SKM-1 treated with dmso at 0.1 percent for 144 hours (cell line): ENCODE data around the gene WDR77.

Experiments
- DNase-seq: peaks from one replicate; lab custom pipeline; 2025; ENCODE audit not compliant: unreplicated experiment; lab: John Stamatoyannopoulos, UW

Gene WDR77

DNA sequence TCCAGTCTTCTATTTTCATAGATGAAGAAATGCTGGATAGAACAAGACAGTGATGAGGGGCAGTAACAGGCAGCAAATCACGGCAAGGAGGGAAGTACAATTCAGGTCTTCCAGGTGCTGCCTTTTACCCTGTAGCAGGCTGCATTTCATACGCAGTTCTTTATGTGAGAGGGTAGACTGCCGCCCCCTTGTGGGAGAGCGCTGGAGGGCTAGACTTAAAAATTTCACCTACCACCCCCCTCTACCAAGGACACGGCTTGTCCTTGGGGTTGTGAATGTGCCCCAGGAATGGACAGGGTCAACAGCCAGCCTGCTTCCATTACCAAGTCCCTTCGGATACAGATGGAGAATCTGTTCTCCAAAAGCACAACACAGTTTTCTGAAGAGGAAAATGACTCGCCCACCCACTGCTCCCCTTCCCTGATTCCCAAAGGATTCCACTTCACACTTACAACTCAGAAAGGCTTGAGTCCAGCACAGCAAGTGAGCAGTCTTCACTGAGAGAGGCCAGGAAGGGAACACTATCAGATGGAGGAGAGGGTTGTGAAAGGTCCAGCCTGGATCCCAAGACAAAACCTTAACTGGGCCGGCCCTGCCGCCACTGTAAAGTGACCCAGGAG lies 7.4 kb downstream of the WDR77 start:
- peak; percentile 27 for DNase-seq

DNA sequence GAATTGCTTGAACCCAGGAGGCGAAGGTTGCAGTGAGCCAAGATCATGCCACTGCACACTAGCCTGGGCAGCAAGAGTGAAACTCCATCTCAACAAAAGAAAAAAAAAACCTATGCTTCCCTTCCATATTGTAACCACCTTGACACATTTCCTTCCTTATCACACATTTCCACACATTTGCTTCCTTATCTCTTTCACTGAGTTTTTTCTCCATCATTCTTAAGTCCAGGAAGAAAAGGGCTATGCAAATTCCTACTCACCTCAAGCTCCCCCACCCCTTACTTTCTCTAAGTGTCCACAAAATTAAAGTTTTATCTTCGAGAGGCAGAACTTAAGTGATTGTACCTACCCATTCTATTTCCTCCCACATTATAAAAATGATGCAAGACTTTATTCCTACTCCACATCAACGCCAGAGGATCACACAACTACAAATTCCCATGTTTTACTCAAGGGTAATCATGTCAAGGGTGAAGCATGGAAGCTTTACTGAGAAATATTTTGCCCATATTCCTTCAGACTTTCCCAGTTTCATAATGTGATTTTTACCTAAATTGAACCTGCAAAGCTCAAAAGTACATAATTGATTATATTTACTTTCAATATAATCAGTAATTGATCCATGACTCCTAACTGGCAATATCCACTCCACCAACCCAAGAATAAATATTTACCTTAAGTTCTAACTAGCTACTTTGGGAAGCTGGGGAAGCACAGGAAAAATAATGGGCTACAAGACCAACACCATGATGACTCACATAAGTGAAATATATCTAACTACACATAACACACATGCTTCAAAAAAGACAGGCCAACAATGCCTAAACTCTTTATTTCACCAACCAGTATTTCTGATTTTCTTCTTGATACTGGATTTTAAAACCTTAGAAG lies 9.3 kb downstream of the WDR77 start:
- DNase-seq = no peak

DNA sequence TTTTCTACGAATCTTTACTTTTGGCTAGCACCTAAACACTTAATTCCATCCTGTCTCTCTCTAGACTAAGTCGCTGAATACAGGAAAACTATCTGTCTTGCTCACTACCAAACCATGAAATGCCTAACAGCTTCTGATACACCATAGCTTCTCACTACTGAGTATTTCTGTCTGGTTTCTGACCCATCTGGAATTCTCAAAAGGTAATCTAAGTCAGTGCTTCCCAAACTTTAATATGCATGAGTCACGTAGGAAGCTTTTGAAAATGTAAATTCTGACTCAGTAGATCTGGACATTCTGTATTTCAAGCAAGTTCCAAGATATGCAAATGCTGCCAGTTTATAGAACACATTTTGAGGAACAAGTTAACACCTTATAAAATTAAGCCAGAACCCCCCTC lies 12.3 kb downstream of the WDR77 start:
- DNase-seq = no peak

DNA sequence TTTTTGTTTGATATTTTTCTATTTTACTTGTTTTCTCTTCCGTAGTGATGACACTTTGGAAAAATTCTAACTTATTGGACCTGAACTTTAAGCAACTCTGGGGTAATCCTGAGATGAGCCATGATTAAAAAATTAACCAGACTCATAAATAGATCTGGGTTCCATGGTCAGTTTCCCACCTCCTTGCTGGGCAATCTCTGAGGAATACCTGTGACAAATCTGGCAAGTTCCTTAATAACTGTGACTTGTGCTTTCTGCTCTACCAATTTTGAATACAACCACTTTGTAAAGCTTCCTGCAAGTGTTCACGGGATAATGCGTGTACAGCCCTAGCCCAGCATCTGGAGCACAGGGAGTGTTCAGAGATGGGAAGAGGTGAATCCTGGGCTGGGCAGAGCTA lies 24.8 kb downstream of the WDR77 start:
- no peak for DNase-seq

DNA sequence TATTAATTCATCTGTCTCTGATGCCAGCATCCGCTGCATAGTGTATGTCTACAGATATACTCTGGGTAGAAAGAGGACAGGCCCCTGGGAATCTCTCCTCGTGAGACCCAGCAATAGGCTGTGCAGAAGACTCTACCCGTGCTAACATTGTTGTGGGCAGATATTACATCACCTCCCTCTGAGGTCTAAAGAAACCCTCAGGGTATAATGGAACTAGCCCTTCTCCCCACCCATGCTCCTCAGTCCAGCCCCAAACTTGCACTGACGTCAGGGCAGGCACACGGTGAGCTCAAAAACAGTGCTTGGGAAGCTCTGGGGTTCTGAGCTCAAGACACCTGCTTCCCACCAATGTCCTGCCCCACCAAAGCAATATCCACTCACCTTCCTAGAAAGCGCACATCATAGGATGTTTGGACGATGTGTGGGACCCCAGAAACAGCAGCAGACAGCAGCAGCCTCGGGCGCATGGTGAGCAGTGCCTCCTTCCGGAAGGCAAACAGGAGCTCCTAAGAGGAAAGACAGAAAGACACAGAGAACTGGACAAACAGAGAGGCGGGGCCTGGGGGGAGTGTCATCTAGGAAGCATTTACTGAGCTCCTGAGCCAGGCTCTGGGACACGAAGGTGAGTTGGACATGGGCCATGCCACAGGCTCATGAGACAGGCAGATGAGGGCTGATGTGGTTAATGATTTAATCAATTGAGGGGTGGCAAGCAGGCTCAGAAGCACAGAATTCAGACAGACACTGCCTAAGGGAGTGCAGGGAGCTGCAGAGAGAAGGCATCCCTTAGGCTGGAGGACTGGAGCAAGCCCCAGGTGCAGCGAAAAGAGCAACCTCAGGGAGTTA lies 26.3 kb downstream of the WDR77 start:
- DNase-seq = peak; percentile 12

DNA sequence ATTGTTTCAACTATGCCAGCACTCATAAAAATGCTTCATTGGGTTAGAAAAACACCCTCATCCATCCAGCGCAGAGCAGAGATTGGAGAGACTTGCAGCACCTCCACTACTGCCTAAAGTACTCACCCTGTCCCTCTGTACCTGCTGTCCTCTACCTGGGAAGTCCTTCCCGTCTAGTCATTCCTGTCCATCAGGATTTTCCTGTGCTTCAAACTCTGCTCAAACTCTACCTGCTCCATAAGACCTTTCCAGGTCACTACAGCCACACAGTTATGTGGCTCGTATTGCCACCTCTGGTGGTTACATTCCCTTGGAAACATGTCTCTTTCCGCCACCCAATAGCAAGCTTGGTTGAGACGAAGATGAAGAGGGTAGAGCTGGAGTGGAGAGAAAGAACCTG lies 28.7 kb downstream of the WDR77 start:
- no peak for DNase-seq

DNA sequence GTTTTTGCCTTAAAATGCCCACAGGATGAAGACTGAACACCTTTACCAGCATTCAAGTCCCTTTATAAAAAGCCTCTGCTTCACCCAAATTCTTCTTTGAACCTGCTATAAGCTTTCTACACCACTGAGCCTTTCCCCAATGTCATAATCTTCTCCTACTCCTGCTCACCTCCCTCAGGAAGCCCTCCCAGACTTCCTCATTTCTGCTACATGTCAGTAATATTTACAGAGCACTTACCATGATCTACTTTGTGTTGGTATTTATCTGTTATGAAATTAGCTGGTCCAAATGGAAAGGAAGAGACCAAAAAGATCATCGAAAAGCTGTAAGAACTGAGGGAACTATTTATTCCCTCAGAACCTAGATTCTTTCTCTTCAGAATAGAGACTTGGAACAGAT lies 30.0 kb downstream of the WDR77 start:
- no peak for DNase-seq

DNA sequence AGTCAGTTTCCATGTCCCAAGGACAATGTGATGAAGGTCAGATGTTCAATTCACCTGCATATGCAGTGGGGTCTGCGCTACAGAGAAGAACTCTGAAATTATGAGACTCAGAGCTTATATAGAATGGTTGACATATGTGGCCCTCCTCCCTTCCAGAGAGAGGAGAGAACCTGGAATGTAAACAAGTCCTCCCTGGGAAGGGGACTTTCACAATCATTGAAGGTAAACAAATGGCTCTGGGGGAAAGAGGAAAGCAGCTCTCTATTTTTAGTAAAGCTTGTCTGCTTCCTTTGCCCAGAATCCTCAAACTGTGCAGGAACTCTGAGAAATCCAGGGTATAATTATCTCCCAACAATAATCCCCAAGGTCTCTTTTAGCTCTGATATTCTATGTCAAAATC lies 31.3 kb downstream of the WDR77 start:
- no peak for DNase-seq

DNA sequence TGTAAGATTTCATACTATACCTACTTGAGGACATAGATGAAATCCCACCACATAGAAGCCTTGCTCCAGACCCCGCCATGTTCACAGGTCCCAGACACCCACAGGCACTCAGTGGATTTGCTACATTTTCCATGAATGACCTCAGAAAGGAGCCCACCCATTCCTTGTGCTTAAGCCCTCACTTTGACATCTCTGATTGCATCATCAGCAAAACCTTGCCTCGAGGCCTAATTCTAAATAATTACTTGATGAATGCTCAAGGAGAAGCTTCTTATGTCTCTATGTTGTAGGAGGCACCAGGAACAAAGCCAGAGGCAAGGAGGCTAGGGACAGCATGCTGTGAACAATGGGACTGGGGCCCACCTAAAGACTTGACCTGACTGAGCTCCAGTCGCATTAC lies 33.6 kb downstream of the WDR77 start:
- no peak for DNase-seq

DNA sequence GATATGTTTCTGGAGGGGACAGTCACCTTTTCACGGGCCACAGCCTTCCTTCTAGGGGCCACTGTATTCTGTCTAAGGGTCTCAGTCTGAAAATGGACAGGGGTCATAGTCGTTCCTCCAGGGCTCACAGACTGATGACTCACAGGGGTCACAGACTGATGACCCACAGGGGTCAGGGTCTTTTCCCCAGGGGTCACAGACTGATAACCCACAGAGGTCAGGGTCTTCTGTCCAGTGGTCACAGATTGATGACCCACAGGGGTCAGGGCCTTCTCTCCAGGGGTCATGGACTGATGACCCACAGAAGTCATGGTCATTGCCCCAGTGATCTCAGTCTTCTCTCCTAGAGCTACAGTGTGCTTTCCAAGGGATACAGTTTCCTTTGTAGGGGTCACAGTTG lies 34.3 kb downstream of the WDR77 start:
- DNase-seq = no peak

DNA sequence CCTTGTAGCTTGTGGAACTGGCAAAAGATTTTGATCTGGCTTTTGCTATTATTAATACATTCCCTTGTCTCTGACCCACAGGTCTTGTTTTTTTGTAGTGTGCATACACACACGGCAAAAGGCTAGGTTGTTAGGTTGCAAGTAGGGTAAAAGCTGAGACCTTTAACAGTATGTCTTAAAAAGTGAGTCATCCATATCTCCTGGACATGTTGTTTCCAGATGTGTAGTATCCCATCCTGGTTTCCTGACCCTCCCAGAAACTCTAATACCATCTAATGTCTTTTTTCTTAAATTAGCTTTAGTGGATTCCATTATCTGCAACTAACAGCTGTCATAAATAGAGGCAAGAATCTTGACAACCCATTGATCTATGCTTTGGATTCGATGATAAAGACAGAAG lies 36.2 kb downstream of the WDR77 start:
- no peak for DNase-seq

DNA sequence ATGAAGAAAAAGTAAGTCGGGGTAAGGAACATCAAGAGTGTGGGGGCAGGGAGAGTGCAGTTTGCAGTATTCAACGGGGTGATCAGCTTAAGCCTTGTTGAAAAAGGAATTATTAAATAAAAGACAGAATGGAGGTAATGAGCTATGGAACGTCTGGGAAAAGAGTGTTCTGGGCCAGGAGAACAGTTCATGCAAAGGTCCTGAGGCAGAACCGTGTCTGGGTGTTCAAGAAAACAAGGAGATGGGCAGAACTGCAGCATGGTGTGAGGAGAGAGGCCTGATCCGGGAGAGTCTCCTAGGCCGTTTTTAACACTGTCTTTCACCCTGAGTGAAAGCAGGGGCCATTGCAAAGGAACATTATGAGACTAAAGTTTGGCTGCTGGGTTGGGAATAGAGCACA lies 41.8 kb downstream of the WDR77 start:
- no peak for DNase-seq

DNA sequence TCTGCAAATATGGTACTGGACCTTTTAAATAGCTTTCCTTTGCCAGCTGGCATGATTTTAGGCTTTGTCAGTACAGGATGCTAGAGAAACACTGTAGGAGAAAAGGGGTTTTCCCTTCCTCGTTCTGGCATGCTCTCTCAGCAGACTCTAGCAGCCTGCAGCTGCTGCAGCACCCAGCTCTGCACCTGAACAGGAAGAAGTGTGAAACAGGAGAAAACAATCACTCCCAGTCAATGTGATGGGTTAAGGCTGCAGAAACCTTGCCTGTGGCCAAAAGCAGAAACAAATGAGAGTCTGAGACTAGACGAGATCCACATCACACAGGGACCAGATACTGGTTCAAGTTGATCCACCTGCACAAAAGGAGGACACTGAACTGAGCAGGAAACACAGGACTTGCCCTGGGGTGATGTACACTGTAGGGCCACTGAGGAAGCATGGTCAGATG lies 42.7 kb downstream of the WDR77 start:
- no peak for DNase-seq

DNA sequence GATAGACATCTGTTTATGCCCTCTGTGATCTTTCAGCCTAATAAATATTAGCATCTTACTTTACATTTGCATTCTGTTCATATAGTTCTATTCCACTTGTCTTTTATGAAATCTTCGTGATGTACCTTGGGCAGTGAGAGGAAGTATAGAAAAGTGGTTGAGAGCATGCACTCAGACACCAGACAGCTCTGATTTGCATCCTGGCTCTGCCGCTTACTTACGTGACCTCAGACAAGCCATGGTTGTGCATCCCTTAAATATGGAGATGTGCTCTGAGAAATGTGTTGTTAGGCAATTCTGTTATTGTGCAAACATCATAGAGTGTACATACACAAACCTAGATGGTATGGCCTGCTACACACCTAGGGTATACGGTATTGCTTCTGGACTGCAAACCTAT lies 44.5 kb downstream of the WDR77 start:
- no peak for DNase-seq

DNA sequence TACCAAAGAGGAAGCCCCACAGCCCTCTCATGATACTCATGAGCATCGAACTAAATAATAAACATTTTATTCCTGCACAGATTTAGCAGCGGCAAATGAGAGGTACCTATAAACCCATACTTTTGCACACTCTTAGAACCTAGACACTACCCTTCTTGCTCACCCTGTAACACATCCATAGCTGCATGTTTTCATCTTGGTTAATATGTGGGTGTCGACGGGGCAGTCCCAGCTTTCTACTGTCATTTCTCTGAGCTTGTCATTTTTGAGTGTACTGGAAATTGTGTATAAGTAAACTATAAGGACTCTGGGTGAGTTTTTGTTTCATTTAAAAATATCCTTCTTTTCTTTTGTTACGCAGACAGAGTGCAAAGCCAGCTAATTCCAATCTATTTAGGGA lies 47.0 kb downstream of the WDR77 start:
- no peak for DNase-seq

DNA sequence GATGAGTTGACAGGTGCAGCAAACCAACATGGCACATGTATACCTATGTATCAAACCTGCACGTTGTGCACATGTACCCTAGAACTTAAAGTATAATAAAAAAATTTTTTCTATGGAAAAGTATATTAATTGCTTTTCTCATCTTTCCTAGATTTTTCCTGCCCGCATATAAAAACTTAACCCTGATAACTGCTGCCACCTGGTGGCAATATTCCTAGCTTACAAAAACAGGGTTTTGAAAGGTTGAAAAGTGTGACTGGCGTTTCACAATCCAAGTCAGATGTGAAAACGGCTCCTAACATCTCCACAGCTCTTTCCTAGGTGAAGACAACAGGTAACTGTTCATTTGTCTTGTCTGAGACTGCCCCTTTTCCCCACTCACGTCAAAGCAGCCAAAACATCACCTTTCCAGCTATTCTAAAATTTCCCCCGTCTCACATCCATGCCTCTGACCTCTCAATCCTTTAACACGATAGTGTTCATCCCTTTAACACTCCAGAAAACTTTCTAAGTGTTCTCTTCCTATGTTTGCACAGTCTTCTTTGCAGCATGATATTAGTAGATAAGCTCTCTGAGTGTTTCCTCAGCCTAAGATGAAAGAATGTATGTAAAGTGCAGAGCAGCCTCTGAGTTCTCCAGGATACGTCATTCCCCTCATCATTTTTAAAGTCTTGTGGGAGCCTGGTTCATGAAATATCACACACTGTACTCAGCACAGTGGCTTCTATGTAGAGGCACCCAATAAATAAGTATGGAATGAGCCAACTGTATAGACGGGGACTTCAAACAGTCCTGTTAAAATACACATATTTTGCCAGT lies 49.1 kb downstream of the WDR77 start:
- DNase-seq = peak; percentile 55

DNA sequence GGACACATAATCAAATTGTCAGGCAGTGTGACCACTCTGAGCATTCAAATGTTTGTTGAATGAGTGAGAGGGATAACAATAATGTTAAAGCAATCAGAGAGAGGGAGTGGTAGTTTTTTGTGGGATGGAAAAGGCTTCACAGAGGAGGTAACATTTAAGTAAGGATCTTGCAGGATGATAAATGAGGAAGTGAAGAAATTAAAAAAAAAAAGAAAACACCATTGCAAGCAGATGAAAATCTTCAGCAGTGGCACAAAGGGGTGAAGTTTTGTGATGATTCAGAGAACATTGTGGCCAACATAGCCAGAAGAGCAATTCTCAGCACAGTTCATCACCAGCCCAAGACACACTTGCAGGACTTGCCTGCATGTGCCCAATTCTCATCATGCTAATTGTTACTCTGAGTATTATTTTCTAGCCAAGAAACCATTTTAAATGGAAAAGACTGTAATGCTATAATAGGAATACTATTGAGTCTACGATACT lies 56.6 kb downstream of the WDR77 start:
- no peak for DNase-seq

DNA sequence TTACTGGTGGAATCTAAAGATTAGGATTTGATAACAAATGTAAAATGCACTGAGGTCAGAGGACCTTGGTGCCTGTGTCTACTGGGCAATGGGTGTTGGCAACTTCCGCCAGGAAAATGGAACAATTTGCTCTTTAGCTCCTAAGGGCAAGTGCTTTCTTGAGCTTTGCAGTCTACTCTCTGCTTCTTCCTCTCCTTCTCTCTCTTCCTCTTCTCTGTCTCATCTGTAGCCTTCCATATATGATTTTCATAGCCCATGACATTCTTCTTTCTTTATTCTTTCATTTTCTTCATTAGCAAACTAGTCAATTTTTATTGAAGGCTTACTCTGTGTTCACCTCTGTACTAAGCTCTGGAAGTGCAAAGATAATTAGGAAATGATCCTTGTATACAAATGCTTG lies 57.0 kb downstream of the WDR77 start:
- DNase-seq = no peak
